ENCODE results near the gene USB1.

DNA sequence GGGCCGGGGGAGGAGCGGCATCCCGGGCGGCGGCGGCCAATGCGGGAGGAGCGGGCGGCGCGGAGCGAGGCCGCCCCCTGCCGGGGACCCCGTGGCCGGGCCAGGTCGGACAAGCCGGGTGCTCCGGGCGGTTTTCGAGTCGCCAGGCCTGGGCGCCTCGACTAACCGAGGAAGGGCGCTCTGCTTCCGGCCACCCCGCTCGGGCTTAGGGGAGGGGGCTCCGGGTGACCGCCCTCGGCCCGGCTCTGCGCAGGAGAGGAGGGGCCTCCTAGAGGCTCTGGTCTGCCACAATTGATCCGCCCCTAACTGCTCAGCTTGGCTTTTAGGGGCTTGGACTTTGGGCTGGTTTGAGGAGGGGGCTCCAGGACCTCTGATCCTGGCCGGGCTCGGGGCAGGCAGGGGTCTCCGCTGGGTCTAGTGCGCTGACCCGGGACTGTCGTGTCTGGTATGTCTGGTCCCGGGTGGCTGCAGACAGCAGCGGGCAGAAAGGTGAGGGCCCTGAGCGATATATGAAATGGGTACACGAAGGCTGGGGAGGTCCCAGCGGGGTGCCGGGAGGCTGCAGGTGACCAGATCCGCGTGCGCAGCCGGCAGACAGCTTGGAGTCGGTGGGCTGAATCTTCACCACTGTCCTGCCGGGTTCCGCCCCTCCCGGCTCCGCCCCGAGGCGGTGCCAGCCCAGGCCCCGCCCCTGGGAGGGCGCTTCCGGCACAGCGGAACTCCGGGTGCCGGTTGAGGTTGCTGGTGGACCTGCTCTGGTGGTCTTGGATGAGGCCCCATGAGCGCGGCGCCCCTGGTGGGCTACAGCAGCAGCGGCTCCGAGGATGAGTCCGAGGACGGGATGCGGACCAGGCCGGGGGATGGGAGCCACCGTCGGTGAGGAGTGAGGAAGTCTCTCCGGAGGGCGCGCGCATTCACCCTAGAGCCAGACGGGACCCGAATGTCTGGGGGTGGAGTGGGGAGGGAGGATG is at the start of gene USB1:
- no peak for TF ChIP-seq EZH2 (IDR thresholded peaks at IDR 0.05; ENCODE audit: insufficient read depth, low read length)
- TF ChIP-seq, protein P1, sequence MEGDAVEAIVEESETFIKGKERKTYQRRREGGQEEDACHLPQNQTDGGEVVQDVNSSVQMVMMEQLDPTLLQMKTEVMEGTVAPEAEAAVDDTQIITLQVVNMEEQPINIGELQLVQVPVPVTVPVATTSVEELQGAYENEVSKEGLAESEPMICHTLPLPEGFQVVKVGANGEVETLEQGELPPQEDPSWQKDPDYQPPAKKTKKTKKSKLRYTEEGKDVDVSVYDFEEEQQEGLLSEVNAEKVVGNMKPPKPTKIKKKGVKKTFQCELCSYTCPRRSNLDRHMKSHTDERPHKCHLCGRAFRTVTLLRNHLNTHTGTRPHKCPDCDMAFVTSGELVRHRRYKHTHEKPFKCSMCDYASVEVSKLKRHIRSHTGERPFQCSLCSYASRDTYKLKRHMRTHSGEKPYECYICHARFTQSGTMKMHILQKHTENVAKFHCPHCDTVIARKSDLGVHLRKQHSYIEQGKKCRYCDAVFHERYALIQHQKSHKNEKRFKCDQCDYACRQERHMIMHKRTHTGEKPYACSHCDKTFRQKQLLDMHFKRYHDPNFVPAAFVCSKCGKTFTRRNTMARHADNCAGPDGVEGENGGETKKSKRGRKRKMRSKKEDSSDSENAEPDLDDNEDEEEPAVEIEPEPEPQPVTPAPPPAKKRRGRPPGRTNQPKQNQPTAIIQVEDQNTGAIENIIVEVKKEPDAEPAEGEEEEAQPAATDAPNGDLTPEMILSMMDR (IDR thresholded peaks at IDR 0.05; ENCODE audit: insufficient read depth, low read depth, low read length), result peak; percentile 14

Measured in astrocyte (in vitro differentiated cells and primary cell).